Naive thymus-derived CD4-positive, alpha-beta T cell (primary cell): ENCODE measurements around the gene CCDC194. TPM values are rescaled to one million over a fixed set of nuclear protein-coding genes. Genes with fewer than 3 reads are reported as not detected.
"Not testable (repeated sequence)": the region's sequence is repeated elsewhere in the genome, so short reads cannot be mapped to it uniquely, and the experiment has no call there.

Experiments
- ATAC-seq: fragments of 150-1000 bp; cut with Tn5 transposase; 2 replicates; pipeline ENCODE4 v1.10.0; 2021; ENCODE audit warnings: mild to moderate bottlenecking, moderate library complexity
- CTCF ChIA-PET: fragments of 350-600 bp; sonication (Branson Sonifier 250); formaldehyde crosslinking; loops from one replicate; lab custom pipeline; 2021; ENCODE audit warnings: antibody characterized with exemption; lab: Charles Lee
- POLR2A ChIA-PET: fragments of 350-600 bp; sonication (Branson Sonifier 250); formaldehyde crosslinking; loops from one replicate; lab custom pipeline; 2021; ENCODE audit warnings: antibody characterized with exemption, inconsistent platforms; lab: Charles Lee
- DNase-seq, 9 donors: peaks; one replicate each; pipeline versions ENCODE4 v3.0.0 to v3.0.0-alpha.2; 2020 to 2022; ENCODE audit warnings: mixed read lengths in 1 of 9
- H3K27ac ChIP-seq: one replicate; pipeline ENCODE4 v1.7.0; 2013; ENCODE audit warnings: mild to moderate bottlenecking, low read depth, low read length, moderate library complexity
- H3K27me3 ChIP-seq, 2 donors: one replicate each; pipeline ENCODE4 v1.7.0; 2013; ENCODE audit warnings: low read length in 2 of 2, mild to moderate bottlenecking in 2 of 2, moderate library complexity in 2 of 2; ENCODE audit not compliant: control insufficient read depth in 2 of 2, insufficient read depth in 2 of 2
- H3K36me3 ChIP-seq, 3 experiments: 1 replicate in 2 of 3; 2 replicates in 1 of 3; pipeline ENCODE4 v1.7.0; 2013; ENCODE audit warnings: low read length in 3 of 3, mild to moderate bottlenecking in 3 of 3, moderate library complexity in 1 of 3; ENCODE audit not compliant: insufficient read depth in 3 of 3, control insufficient read depth in 2 of 3
- H3K4me1 ChIP-seq, 2 donors: one replicate each; pipeline ENCODE4 v1.7.0; 2013; ENCODE audit warnings: low read length in 2 of 2, mild to moderate bottlenecking in 2 of 2, moderate library complexity in 1 of 2; ENCODE audit not compliant: control insufficient read depth in 2 of 2, insufficient read depth in 2 of 2
- H3K4me3 ChIP-seq: 2 replicates; pipeline ENCODE4 v1.7.0; 2013; ENCODE audit warnings: mild to moderate bottlenecking, low read length
- H3K9me3 ChIP-seq, 3 experiments: 1 replicate in 2 of 3; 2 replicates in 1 of 3; pipeline ENCODE4 v1.7.0; 2013; ENCODE audit warnings: low read length in 3 of 3; ENCODE audit not compliant: control insufficient read depth in 2 of 3
- H3K27ac Mint-ChIP-seq, 9 donors: one replicate each; pipeline ENCODE4 v1.8.0; 2020 to 2022; ENCODE audit warnings: mixed read lengths in 9 of 9, mild to moderate bottlenecking in 8 of 9, moderate library complexity in 5 of 9, inconsistent platforms in 2 of 9
- H3K27me3 Mint-ChIP-seq, 5 donors: one replicate each; pipeline ENCODE4 v1.8.0; 2021 to 2022; ENCODE audit warnings: mixed read lengths in 5 of 5, mild to moderate bottlenecking in 1 of 5
- H3K36me3 Mint-ChIP-seq, 5 donors: one replicate each; pipeline ENCODE4 v1.8.0; 2020 to 2022; ENCODE audit warnings: mixed read lengths in 5 of 5, mild to moderate bottlenecking in 3 of 5, inconsistent platforms in 1 of 5
- H3K4me1 Mint-ChIP-seq, 7 donors: one replicate each; pipeline ENCODE4 v1.8.0; 2020 to 2022; ENCODE audit warnings: mixed read lengths in 7 of 7, mild to moderate bottlenecking in 3 of 7, inconsistent platforms in 1 of 7
- H3K4me3 Mint-ChIP-seq, 10 donors: one replicate each; pipeline ENCODE4 v1.8.0; 2020 to 2022; ENCODE audit warnings: mild to moderate bottlenecking in 10 of 10, mixed read lengths in 10 of 10, moderate library complexity in 6 of 10, inconsistent platforms in 2 of 10
- H3K9me3 Mint-ChIP-seq, 11 donors: one replicate each; pipeline ENCODE4 v1.8.0; 2020 to 2022; ENCODE audit warnings: mixed read lengths in 11 of 11, mild to moderate bottlenecking in 4 of 11, inconsistent platforms in 1 of 11, moderate library complexity in 1 of 11
- intact Hi-C, 2 donors: fragments of 100-400 bp; cut with micrococcal nuclease; formaldehyde crosslinking; loops; one replicate each; pipeline ENCODE4 v1.15.1; 2023
- polyA plus RNA-seq, 2 donors: library from polyadenylated mRNA; unstranded; fragments of 300-500 nt; fragmentation: Illumina TruSeq; gene quantifications; one replicate each; pipeline ENCODE4 v1.2.3, GENCODE V29; 2021
- total RNA-seq, 6 experiments: library from RNA in 5 of 6; stranded (reverse) in 5 of 6; gene quantifications; 1 replicate in 5 of 6; 2 replicates in 1 of 6; pipeline ENCODE4 v1.2.3 and lab custom pipeline; 2021 to 2026

The CCDC194 gene
- total and polyA plus RNA-seq, 7 experiments from 2014 or later = 0.47 to 4.8 (median 2.3) TPM; not detected in 2

GRCh38 chr19:17370026-17370587 is 23.9 kb downstream of the CCDC194 start:
- peak; percentile 61 for ATAC-seq
- H3K36me3 Mint-ChIP-seq = peaks cover 0 to 3% (median 0%) of the 10 kb centered on the region in 5 donors
- CTCF ChIA-PET = no interaction called here
- H3K27me3 Mint-ChIP-seq = peaks cover 0 to 14% (median 6%) of the 10 kb centered on the region in 5 donors
- Histone ChIP-seq H3K4me1 (no peaks in the 10 kb centered on the region), H3K4me3 (no peak overlapping the region), H3K27me3 (no peaks in the 10 kb centered on the region), H3K27ac (no peak overlapping the region), H3K36me3 (no peaks in the 10 kb centered on the region), H3K9me3 (no peaks in the 10 kb centered on the region)
- H3K9me3 Mint-ChIP-seq = no peaks in the 10 kb centered on the region
- peaks cover 0 to 6% (median 0%) of the 10 kb centered on the region in 7 donors for H3K4me1 Mint-ChIP-seq
- POLR2A ChIA-PET = no interaction called here
- no peak overlapping the region for H3K27ac Mint-ChIP-seq
- intact Hi-C loops = no loop called here
- DNase-seq = no peak
- H3K4me3 Mint-ChIP-seq = peak overlapping the region in 1 of 10 donors; percentile 1

GRCh38 chr19:17365361-17365760 is 28.6 kb downstream of the CCDC194 start:
- DNase-seq = no peak
- intact Hi-C loops = no loop called here
- H3K9me3 ChIP-seq = no peaks in the 10 kb centered on the region
- no peak overlapping the region for H3K27ac ChIP-seq
- no peak for ATAC-seq
- Mint-ChIP-seq H3K9me3 (peaks cover 0 to 3% (median 0%) of the 10 kb centered on the region in 11 donors), H3K36me3 (peaks cover 0 to 3% (median 0%) of the 10 kb centered on the region in 5 donors), H3K4me3 (no peak overlapping the region), H3K27me3 (peaks cover 0 to 16% (median 8%) of the 10 kb centered on the region in 5 donors), H3K4me1 (peaks cover 0 to 5% (median 0%) of the 10 kb centered on the region in 7 donors), H3K27ac (no peak overlapping the region)
- ChIA-PET POLR2A (no interaction called here), CTCF (no interaction called here)
- no peaks in the 10 kb centered on the region for H3K36me3 ChIP-seq
- no peak overlapping the region for H3K4me3 ChIP-seq
- H3K4me1 ChIP-seq = no peaks in the 10 kb centered on the region
- no peaks in the 10 kb centered on the region for H3K27me3 ChIP-seq

GRCh38 chr19:17363852-17364605 is 30.0 kb downstream of the CCDC194 start:
- DNase-seq, H3K27me3 ChIP-seq, H3K9me3 ChIP-seq, H3K36me3 Mint-ChIP-seq, ATAC-seq, H3K36me3 ChIP-seq, H3K27ac Mint-ChIP-seq, H3K4me1 ChIP-seq, H3K4me3 Mint-ChIP-seq, H3K9me3 Mint-ChIP-seq, H3K4me1 Mint-ChIP-seq, intact Hi-C loops, H3K4me3 ChIP-seq, POLR2A ChIA-PET, H3K27ac ChIP-seq: not testable (repeated sequence)
- CTCF ChIA-PET = interaction anchor here (0.6 kb wide), 1 partner anchor 1484 kb away, joined by 4 read pairs; no protein-coding TSS in a partner anchor
- peaks cover 0 to 12% (median 4%) of the 10 kb centered on the region in 5 donors for H3K27me3 Mint-ChIP-seq

GRCh38 chr19:17359905-17360800 is 33.8 kb downstream of the CCDC194 start:
- no peaks in the 10 kb centered on the region for H3K4me1 ChIP-seq
- Mint-ChIP-seq H3K27me3 (peaks cover 0 to 5% (median 2%) of the 10 kb centered on the region in 5 donors), H3K9me3 (peaks cover 0 to 3% (median 0%) of the 10 kb centered on the region in 11 donors), H3K27ac (no peak overlapping the region), H3K4me3 (no peak overlapping the region), H3K4me1 (peaks cover 0 to 2% (median 0%) of the 10 kb centered on the region in 7 donors), H3K36me3 (no peaks in the 10 kb centered on the region)
- H3K36me3 ChIP-seq = no peaks in the 10 kb centered on the region
- intact Hi-C loops = no loop called here
- ChIA-PET POLR2A (no interaction called here), CTCF (no interaction called here)
- no peak for ATAC-seq
- no peak overlapping the region for H3K27ac ChIP-seq
- DNase-seq = no peak
- H3K4me3 ChIP-seq = no peak overlapping the region
- no peaks in the 10 kb centered on the region for H3K9me3 ChIP-seq
- no peaks in the 10 kb centered on the region for H3K27me3 ChIP-seq

GRCh38 chr19:17358395-17358794 is 35.6 kb downstream of the CCDC194 start:
- no peak overlapping the region for H3K27ac Mint-ChIP-seq
- ATAC-seq (no peak), DNase-seq (no peak)
- no peak overlapping the region for H3K4me3 ChIP-seq
- no peaks in the 10 kb centered on the region for H3K9me3 ChIP-seq
- H3K36me3 Mint-ChIP-seq = no peaks in the 10 kb centered on the region
- no peaks in the 10 kb centered on the region for H3K9me3 Mint-ChIP-seq
- POLR2A ChIA-PET = no interaction called here
- H3K27me3 ChIP-seq = no peaks in the 10 kb centered on the region
- intact Hi-C loops = no loop called here
- H3K4me3 Mint-ChIP-seq = no peak overlapping the region
- no peaks in the 10 kb centered on the region for H3K4me1 ChIP-seq
- no peaks in the 10 kb centered on the region for H3K36me3 ChIP-seq
- CTCF ChIA-PET = interaction anchor here (0.6 kb wide), 1 partner anchor 69 kb away, joined by 4 read pairs; no protein-coding TSS in a partner anchor
- peaks cover 0 to 2% (median 0%) of the 10 kb centered on the region in 7 donors for H3K4me1 Mint-ChIP-seq
- no peak overlapping the region for H3K27ac ChIP-seq
- peaks cover 0 to 8% (median 0%) of the 10 kb centered on the region in 5 donors for H3K27me3 Mint-ChIP-seq

- Histone ChIP-seq H3K36me3 (no peaks in the 10 kb centered on the region), H3K4me1 (no peaks in the 10 kb centered on the region), H3K9me3 (no peaks in the 10 kb centered on the region), H3K27me3 (no peaks in the 10 kb centered on the region), H3K27ac (no peak overlapping the region), H3K4me3 (no peak overlapping the region)
- POLR2A ChIA-PET = interaction anchor here (0.9 kb wide), 1 partner anchor 10 kb away, joined by 3 read pairs; no protein-coding TSS in a partner anchor
- intact Hi-C loops = no loop called here
- Mint-ChIP-seq H3K9me3 (no peaks in the 10 kb centered on the region), H3K27ac (no peak overlapping the region), H3K36me3 (no peaks in the 10 kb centered on the region), H3K4me1 (peaks cover 0 to 2% (median 0%) of the 10 kb centered on the region in 7 donors), H3K27me3 (peaks cover 0 to 12% (median 0%) of the 10 kb centered on the region in 5 donors), H3K4me3 (no peak overlapping the region)
- CTCF ChIA-PET = no interaction called here
- DNase-seq = no peak
- ATAC-seq = no peak
Measured at GRCh38 chr19:17357724-17358123, 36.3 kb downstream of the CCDC194 start.
